Lung (tissue), 12 donors: Measurements from ENCODE around the gene PALM3. TPM values are rescaled to one million over a fixed set of nuclear protein-coding genes. Genes with fewer than 3 reads are reported as not detected.
"Not testable (repeated sequence)": the region's sequence is repeated elsewhere in the genome, so short reads cannot be mapped to it uniquely, and the experiment has no call there.

Source experiments
- ATAC-seq: fragments of 200-7000 bp; cut with Tn5 transposase; one replicate; pipeline ENCODE4 v1.9.1; 2020; ENCODE audit warnings: moderate number of reproducible peaks; ENCODE audit not compliant: insufficient read depth, low FRiP score
- DNase-seq, 3 donors: peaks; one replicate each; pipeline ENCODE4 v3.0.0-alpha.2; 2013 to 2017
- H3K27ac ChIP-seq, 2 donors: one replicate each; pipeline ENCODE4 v1.5.1; 2013; ENCODE audit warnings: mild to moderate bottlenecking in 2 of 2, moderate library complexity in 2 of 2, control low read depth in 1 of 2, inconsistent platforms in 1 of 2, low read depth in 1 of 2, low read length in 1 of 2
- H3K27me3 ChIP-seq, 3 donors: one replicate each; pipeline ENCODE4 v1.5.1; 2013; ENCODE audit warnings: low read length in 2 of 3; ENCODE audit not compliant: control insufficient read depth in 3 of 3, insufficient read depth in 3 of 3
- H3K36me3 ChIP-seq, 4 donors: one replicate each; pipeline ENCODE4 v1.5.1; 2013; ENCODE audit warnings: low read length in 4 of 4, mild to moderate bottlenecking in 1 of 4, moderate library complexity in 1 of 4; ENCODE audit not compliant: control insufficient read depth in 4 of 4, insufficient read depth in 4 of 4
- H3K4me1 ChIP-seq, 5 donors: one replicate each; pipeline ENCODE4 v1.5.1; 2013; ENCODE audit warnings: low read length in 5 of 5, mild to moderate bottlenecking in 2 of 5, moderate library complexity in 1 of 5; ENCODE audit not compliant: control insufficient read depth in 5 of 5, insufficient read depth in 5 of 5
- H3K4me3 ChIP-seq: one replicate; pipeline ENCODE4 v1.5.1; 2013; ENCODE audit warnings: mild to moderate bottlenecking, control low read depth, moderate library complexity
- H3K9ac ChIP-seq, 2 donors: one replicate each; pipeline ENCODE4 v1.5.1; 2013; ENCODE audit warnings: low read length in 2 of 2, control low read depth in 1 of 2; ENCODE audit not compliant: insufficient read depth in 1 of 2
- H3K9me3 ChIP-seq, 4 donors: one replicate each; pipeline ENCODE4 v1.5.1; 2013; ENCODE audit warnings: low read length in 3 of 4, mild to moderate bottlenecking in 1 of 4, moderate library complexity in 1 of 4; ENCODE audit not compliant: control insufficient read depth in 4 of 4, insufficient read depth in 3 of 4
- CTCF ChIP-seq: IDR thresholded peaks from 2 replicates; pipeline ENCODE4 v1.5.1; 2012; ENCODE audit warnings: mild to moderate bottlenecking; ENCODE audit errors: control extremely low read depth, extremely low read depth
- WGBS, 2 donors: extraction: QIAGEN DNeasy Blood & Tissue Kit; methylation state at CpG; one replicate each; pipeline ENCODE4 v1.1.7; 2013; 5-methylcytosine and 5-hydroxymethylcytosine counted together
- polyA plus RNA-seq, 2 donors: library from polyadenylated mRNA; stranded (reverse); fragments of 200-250 nt; gene quantifications; one replicate each; pipeline ENCODE4 v1.2.1, GENCODE V29; 2013
- total RNA-seq, 2 donors: library from RNA; depleted of rRNA in 1 of 2; stranded (reverse); fragments of >200 nt in 1 of 2; gene quantifications; one replicate each; pipeline ENCODE4 v1.2.1, GENCODE V29; 2014 to 2021
- donor health status: control.
- donor health status: control.
- donor health status: Bipolar disorder and iron deficiency.
- donor health status: healthy.
- donor health status: DM: yes; HTN: yes; CAD: no.

The PALM3 gene
- total and polyA plus RNA-seq, 4 donors, result 0.71 to 20.6 (median 8.4) TPM

GRCh38 chr19:14052470-14052869 is 9.4 kb downstream of the PALM3 start:
- Histone ChIP-seq H3K4me3 (no peak overlapping the region), H3K27me3 (no peaks in the 10 kb centered on the region), H3K9ac (no peak overlapping the region), H3K36me3 (peaks cover 0 to 21% (median 3%) of the 10 kb centered on the region in 4 donors), H3K9me3 (peaks cover 0 to 5% (median 1%) of the 10 kb centered on the region in 4 donors), H3K4me1 (peaks cover 0 to 4% (median 0%) of the 10 kb centered on the region in 5 donors), H3K27ac (no peak overlapping the region)
- no peak for TF ChIP-seq CTCF
- WGBS, 2 donors, result 91 to 95% methylated on average over 6 of the region's 6 CpGs
- no peak for ATAC-seq
- no peak for DNase-seq

DNA sequence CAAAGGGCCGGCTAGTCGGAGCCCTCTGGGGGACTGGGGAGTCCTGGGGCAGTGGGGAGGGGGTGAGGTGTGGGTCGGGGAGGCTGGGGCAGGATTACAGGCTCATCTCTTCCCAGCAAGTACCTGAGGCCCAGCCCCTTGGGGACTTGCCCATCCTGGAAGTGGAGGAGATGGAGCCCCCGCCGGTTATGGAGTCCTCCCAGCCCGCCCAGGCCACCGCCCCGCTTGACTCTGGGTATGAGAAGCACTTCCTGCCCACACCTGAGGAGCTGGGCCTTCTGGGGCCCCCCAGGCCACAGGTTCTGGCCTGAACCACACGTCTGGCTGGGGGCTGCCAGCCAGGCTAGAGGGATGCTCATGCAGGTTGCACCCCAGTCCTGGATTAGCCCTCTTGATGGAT is 9.9 kb downstream of the PALM3 start:
- H3K9ac ChIP-seq, result no peak overlapping the region
- WGBS, 2 donors, result 86 to 89% methylated on average over 4 to 9 of the region's 9 CpGs
- H3K36me3 ChIP-seq, result peaks cover 0 to 21% (median 3%) of the 10 kb centered on the region in 4 donors
- peaks cover 0 to 4% (median 0%) of the 10 kb centered on the region in 5 donors for H3K4me1 ChIP-seq
- H3K27me3 ChIP-seq, result no peaks in the 10 kb centered on the region
- no peak for TF ChIP-seq CTCF
- ATAC-seq (no peak), DNase-seq (no peak)
- no peak overlapping the region for H3K4me3 ChIP-seq
- H3K9me3 ChIP-seq, result peaks cover 0 to 5% (median 1%) of the 10 kb centered on the region in 4 donors
- no peak overlapping the region for H3K27ac ChIP-seq

DNA sequence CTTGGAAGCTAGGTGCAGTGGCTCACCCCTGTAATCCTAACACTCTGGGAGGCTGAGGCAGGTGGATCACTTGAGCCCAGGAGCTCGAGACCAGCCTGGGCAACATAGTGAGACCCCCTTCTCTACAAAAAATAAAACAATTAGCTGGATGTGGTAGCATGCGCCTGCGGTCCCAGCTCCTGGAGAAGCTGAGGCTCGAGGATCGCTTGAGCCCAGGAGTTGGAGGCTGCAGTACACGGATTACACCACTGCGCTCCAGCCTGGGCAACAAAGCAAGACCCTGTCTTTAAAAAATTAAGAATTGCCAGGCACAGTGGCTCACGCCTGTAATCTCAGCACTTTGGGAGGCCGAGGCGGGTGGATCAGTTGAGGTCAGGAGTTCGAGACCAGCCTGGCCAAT is 10.9 kb downstream of the PALM3 start:
- not testable (repeated sequence) for ATAC-seq, H3K9ac ChIP-seq, H3K4me1 ChIP-seq, H3K27me3 ChIP-seq, H3K9me3 ChIP-seq, DNase-seq, H3K27ac ChIP-seq, H3K4me3 ChIP-seq
- H3K36me3 ChIP-seq, result peaks cover 0 to 21% (median 3%) of the 10 kb centered on the region in 4 donors
- WGBS, 2 donors, result 96 to 97% methylated on average over 11 of the region's 11 CpGs

GRCh38 chr19:14050512-14050911 is 11.4 kb downstream of the PALM3 start:
- TF ChIP-seq CTCF, result no peak
- H3K36me3 ChIP-seq, result peaks cover 0 to 21% (median 3%) of the 10 kb centered on the region in 4 donors
- no peaks in the 10 kb centered on the region for H3K27me3 ChIP-seq
- H3K27ac ChIP-seq, result no peak overlapping the region
- no peak overlapping the region for H3K9ac ChIP-seq
- ATAC-seq (no peak), DNase-seq (no peak)
- WGBS, 2 donors, result 95 to 98% methylated on average over 4 of the region's 4 CpGs
- H3K4me1 ChIP-seq, result no peaks in the 10 kb centered on the region
- H3K4me3 ChIP-seq, result no peak overlapping the region
- H3K9me3 ChIP-seq, result peaks cover 0 to 5% (median 1%) of the 10 kb centered on the region in 4 donors
